ENCODE measurements around the gene USP6NL. TPM values are rescaled to one million over a fixed set of nuclear protein-coding genes. Genes with fewer than 3 reads are reported as not detected.
A peak's percentile ranks its signal among the peaks of the same experiment; 100 is the strongest.

The USP6NL gene
- total and polyA plus RNA-seq, 2 of the 13 experiments (the other 11 are each of a cell fraction or from before 2014, with no cell fraction given), result 10.5 to 22.9 TPM

DNA sequence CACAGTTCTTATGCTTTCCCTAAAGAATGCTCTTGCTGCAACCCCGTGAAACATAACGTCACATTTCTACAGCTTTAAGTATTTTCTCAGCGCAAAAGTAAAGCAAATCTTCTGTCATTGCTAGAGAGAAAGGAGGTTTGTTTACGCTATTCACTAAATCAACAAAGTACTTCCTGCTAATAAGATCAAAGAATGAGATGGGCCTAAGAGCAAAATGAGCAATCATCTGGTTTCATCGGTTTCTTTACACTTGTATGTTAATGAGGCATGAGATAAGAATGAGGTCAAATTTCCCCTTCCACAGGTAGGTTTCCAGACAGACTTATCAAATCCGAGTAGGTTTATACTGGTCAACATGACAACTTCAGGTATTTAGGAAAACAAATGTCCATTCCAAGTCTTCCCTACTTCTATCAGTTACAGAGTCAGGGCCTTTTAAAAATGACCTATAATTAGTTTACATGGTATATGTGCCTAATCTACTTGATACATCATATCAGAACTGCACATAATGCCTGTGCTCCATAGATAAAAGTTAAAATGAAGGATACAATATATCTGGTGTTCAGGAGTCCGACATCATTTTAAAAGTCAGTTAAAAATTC is 8.4 kb downstream of the USP6NL start (continued):
- TF ChIP-seq, protein P1, sequence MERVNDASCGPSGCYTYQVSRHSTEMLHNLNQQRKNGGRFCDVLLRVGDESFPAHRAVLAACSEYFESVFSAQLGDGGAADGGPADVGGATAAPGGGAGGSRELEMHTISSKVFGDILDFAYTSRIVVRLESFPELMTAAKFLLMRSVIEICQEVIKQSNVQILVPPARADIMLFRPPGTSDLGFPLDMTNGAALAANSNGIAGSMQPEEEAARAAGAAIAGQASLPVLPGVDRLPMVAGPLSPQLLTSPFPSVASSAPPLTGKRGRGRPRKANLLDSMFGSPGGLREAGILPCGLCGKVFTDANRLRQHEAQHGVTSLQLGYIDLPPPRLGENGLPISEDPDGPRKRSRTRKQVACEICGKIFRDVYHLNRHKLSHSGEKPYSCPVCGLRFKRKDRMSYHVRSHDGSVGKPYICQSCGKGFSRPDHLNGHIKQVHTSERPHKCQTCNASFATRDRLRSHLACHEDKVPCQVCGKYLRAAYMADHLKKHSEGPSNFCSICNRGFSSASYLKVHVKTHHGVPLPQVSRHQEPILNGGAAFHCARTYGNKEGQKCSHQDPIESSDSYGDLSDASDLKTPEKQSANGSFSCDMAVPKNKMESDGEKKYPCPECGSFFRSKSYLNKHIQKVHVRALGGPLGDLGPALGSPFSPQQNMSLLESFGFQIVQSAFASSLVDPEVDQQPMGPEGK (CRISPR knock-in tag; IDR thresholded peaks at IDR 0.05), result peak; percentile 28; the same call in 1 of the 2 replicates
- no peak for TF ChIP-seq SIN3A (IDR thresholded peaks at IDR 0.05; ENCODE audit: borderline replicate concordance, low read depth, low read length)
- TF ChIP-seq MIER2 (CRISPR knock-in tag; IDR thresholded peaks at IDR 0.05), result 0 out of 2 replicates have a peak, but pooled peaks have one; percentile 26
- no peak for TF ChIP-seq ZNF292 (CRISPR knock-in tag; IDR thresholded peaks at IDR 0.05; ENCODE audit: borderline replicate concordance, low read depth)
- TF ChIP-seq LCORL (IDR thresholded peaks at IDR 0.05), result no peak
- no peak for TF ChIP-seq LCORL (CRISPR knock-in tag; IDR thresholded peaks at IDR 0.05)
- TF ChIP-seq REPIN1 (CRISPR knock-in tag; IDR thresholded peaks at IDR 0.05; ENCODE audit: borderline replicate concordance, low read depth), result peak; percentile 41; the same call in 1 of the 2 replicates
- TF ChIP-seq, protein P2, sequence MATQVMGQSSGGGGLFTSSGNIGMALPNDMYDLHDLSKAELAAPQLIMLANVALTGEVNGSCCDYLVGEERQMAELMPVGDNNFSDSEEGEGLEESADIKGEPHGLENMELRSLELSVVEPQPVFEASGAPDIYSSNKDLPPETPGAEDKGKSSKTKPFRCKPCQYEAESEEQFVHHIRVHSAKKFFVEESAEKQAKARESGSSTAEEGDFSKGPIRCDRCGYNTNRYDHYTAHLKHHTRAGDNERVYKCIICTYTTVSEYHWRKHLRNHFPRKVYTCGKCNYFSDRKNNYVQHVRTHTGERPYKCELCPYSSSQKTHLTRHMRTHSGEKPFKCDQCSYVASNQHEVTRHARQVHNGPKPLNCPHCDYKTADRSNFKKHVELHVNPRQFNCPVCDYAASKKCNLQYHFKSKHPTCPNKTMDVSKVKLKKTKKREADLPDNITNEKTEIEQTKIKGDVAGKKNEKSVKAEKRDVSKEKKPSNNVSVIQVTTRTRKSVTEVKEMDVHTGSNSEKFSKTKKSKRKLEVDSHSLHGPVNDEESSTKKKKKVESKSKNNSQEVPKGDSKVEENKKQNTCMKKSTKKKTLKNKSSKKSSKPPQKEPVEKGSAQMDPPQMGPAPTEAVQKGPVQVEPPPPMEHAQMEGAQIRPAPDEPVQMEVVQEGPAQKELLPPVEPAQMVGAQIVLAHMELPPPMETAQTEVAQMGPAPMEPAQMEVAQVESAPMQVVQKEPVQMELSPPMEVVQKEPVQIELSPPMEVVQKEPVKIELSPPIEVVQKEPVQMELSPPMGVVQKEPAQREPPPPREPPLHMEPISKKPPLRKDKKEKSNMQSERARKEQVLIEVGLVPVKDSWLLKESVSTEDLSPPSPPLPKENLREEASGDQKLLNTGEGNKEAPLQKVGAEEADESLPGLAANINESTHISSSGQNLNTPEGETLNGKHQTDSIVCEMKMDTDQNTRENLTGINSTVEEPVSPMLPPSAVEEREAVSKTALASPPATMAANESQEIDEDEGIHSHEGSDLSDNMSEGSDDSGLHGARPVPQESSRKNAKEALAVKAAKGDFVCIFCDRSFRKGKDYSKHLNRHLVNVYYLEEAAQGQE (IDR thresholded peaks at IDR 0.05; ENCODE audit: borderline replicate concordance in 1 of 2, low read depth in 1 of 2, low read length in 2 of 2), result no peak
- TF ChIP-seq NFE2 (CRISPR knock-in tag; IDR thresholded peaks at IDR 0.05), result no peak
- TF ChIP-seq PAF1 (CRISPR knock-in tag; IDR thresholded peaks at IDR 0.05), result no peak
- TF ChIP-seq, protein P3, sequence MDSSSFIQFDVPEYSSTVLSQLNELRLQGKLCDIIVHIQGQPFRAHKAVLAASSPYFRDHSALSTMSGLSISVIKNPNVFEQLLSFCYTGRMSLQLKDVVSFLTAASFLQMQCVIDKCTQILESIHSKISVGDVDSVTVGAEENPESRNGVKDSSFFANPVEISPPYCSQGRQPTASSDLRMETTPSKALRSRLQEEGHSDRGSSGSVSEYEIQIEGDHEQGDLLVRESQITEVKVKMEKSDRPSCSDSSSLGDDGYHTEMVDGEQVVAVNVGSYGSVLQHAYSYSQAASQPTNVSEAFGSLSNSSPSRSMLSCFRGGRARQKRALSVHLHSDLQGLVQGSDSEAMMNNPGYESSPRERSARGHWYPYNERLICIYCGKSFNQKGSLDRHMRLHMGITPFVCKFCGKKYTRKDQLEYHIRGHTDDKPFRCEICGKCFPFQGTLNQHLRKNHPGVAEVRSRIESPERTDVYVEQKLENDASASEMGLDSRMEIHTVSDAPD (CRISPR knock-in tag; IDR thresholded peaks at IDR 0.05), result 0 out of 2 replicates have a peak, but pooled peaks have one; percentile 35
- TF ChIP-seq CCAR2 (optimal IDR thresholded peaks at IDR 0.05; ENCODE audit: low read depth, low read length), result no peak
- TF ChIP-seq SYNCRIP (IDR thresholded peaks at IDR 0.05; ENCODE audit: insufficient read depth, low read depth, low read length), result no peak
- peak; percentile 60 for TF ChIP-seq HOXA5 (CRISPR knock-in tag; IDR thresholded peaks at IDR 0.05)
- TF ChIP-seq NAIF1 (CRISPR knock-in tag; IDR thresholded peaks at IDR 0.05; ENCODE audit: borderline replicate concordance), result peak; percentile 48; the same call in 1 of the 2 replicates
- peak; percentile 75 for TF ChIP-seq CEBPG (CRISPR knock-in tag; IDR thresholded peaks at IDR 0.05)
- TF ChIP-seq, protein P4, sequence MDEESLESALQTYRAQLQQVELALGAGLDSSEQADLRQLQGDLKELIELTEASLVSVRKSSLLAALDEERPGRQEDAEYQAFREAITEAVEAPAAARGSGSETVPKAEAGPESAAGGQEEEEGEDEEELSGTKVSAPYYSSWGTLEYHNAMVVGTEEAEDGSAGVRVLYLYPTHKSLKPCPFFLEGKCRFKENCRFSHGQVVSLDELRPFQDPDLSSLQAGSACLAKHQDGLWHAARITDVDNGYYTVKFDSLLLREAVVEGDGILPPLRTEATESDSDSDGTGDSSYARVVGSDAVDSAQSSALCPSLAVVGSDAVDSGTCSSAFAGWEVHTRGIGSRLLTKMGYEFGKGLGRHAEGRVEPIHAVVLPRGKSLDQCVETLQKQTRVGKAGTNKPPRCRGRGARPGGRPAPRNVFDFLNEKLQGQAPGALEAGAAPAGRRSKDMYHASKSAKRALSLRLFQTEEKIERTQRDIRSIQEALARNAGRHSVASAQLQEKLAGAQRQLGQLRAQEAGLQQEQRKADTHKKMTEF (CRISPR knock-in tag; IDR thresholded peaks at IDR 0.05), result 0 out of 2 replicates have a peak, but pooled peaks have one; percentile 45
- no peak for TF ChIP-seq ATAD3A (CRISPR knock-in tag; IDR thresholded peaks at IDR 0.05)
- TF ChIP-seq BRD4 (CRISPR knock-in tag; IDR thresholded peaks at IDR 0.05), result no peak
- TF ChIP-seq TAF15 (IDR thresholded peaks at IDR 0.05; ENCODE audit: low read depth, low read length, poor library complexity, severe bottlenecking), result no peak
- no peak for TF ChIP-seq MXI1 (IDR thresholded peaks at IDR 0.05; ENCODE audit: borderline replicate concordance, low read depth, low read length)

Data from HepG2 (cell line).